Naive B cell (primary cell): Measurements from ENCODE around the gene DUSP12. TPM values are rescaled to one million over a fixed set of nuclear protein-coding genes. Genes with fewer than 3 reads are reported as not detected.
"Not testable (repeated sequence)": the region's sequence is repeated elsewhere in the genome, so short reads cannot be mapped to it uniquely, and the experiment has no call there.

Experiments
- ATAC-seq, 2 donors: fragments of 150-1000 bp; cut with Tn5 transposase; 2 replicates each; pipeline ENCODE4 v1.10.0; 2021; ENCODE audit warnings: low read depth in 2 of 2, mild to moderate bottlenecking in 2 of 2, moderate library complexity in 2 of 2
- DNase-seq: peaks from one replicate; pipeline ENCODE4 v3.0.0; 2022
- H3K27ac Mint-ChIP-seq, 6 donors: one replicate each; pipeline ENCODE4 v1.8.0; 2020 to 2022; ENCODE audit warnings: mild to moderate bottlenecking in 6 of 6, mixed read lengths in 6 of 6, moderate library complexity in 5 of 6, inconsistent platforms in 2 of 6
- H3K27me3 Mint-ChIP-seq, 3 donors: one replicate each; pipeline ENCODE4 v1.8.0; 2021 to 2022; ENCODE audit warnings: mixed read lengths in 3 of 3, mild to moderate bottlenecking in 1 of 3
- H3K36me3 Mint-ChIP-seq, 2 donors: one replicate each; pipeline ENCODE4 v1.8.0; 2020 to 2022; ENCODE audit warnings: mixed read lengths in 2 of 2, inconsistent platforms in 1 of 2, mild to moderate bottlenecking in 1 of 2
- H3K4me1 Mint-ChIP-seq, 3 donors: one replicate each; pipeline ENCODE4 v1.8.0; 2020 to 2022; ENCODE audit warnings: mixed read lengths in 3 of 3, inconsistent platforms in 1 of 3, mild to moderate bottlenecking in 1 of 3, moderate library complexity in 1 of 3
- H3K4me3 Mint-ChIP-seq, 8 donors: one replicate each; pipeline ENCODE4 v1.8.0; 2020 to 2022; ENCODE audit warnings: mild to moderate bottlenecking in 8 of 8, mixed read lengths in 8 of 8, moderate library complexity in 8 of 8, inconsistent platforms in 2 of 8
- H3K9me3 Mint-ChIP-seq, 7 donors: one replicate each; pipeline ENCODE4 v1.8.0; 2020 to 2022; ENCODE audit warnings: mixed read lengths in 7 of 7, mild to moderate bottlenecking in 5 of 7, inconsistent platforms in 2 of 7, moderate library complexity in 1 of 7
- polyA plus RNA-seq, 6 donors: library from polyadenylated mRNA; unstranded; fragments of 300-500 nt; fragmentation: Illumina TruSeq; gene quantifications; one replicate each; pipeline ENCODE4 v1.2.3, GENCODE V29; 2021; ENCODE audit warnings: low read depth in 6 of 6

Gene DUSP12
- polyA plus RNA-seq, 6 donors from 2014 or later: 58.2 to 109 (median 66.5) TPM

DNA sequence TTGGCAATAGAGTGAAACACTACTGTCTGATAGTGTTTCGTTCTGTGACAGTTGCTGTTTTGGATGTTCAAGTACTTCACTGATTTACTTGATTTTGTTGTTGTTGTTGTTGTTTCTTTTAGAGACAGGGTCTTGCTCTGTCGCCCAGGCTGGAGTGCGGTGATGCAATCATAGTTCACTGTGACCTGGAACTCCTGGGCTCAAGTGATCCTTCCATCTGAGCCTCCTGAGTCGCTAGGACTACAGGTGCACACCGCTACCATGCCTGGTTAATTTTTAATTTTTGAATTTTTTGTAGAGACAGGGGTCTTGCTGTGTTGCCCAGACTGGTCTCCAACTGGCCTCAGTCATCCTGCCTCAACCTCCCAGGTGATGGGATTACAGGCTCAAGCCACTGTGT is 18.9 kb downstream of the DUSP12 start:
- Mint-ChIP-seq H3K36me3 (no peaks in the 10 kb centered on the region), H3K27me3 (no peaks in the 10 kb centered on the region), H3K4me3 (peak overlapping the region in 7 of 8 donors; percentile 54 to 99 (median 72)), H3K4me1 (peaks cover 21 to 53% (median 34%) of the 10 kb centered on the region in 3 donors), H3K9me3 (no peaks in the 10 kb centered on the region), H3K27ac (peak overlapping the region in 1 of 6 donors; percentile 49)
- ATAC-seq: no peak
- no peak for DNase-seq

- H3K27ac Mint-ChIP-seq: no peak overlapping the region
- H3K9me3 Mint-ChIP-seq: no peaks in the 10 kb centered on the region
- peak overlapping the region in 2 of 8 donors; percentile 60 to 68 for H3K4me3 Mint-ChIP-seq
- H3K36me3 Mint-ChIP-seq: no peaks in the 10 kb centered on the region
- peaks cover 18 to 48% (median 27%) of the 10 kb centered on the region in 3 donors for H3K4me1 Mint-ChIP-seq
- no peaks in the 10 kb centered on the region for H3K27me3 Mint-ChIP-seq
- no peak for DNase-seq
- ATAC-seq: no peak
These were observed 19.5 kb downstream of the DUSP12 start for GRCh38 chr1:161768986-161769672.

DNA sequence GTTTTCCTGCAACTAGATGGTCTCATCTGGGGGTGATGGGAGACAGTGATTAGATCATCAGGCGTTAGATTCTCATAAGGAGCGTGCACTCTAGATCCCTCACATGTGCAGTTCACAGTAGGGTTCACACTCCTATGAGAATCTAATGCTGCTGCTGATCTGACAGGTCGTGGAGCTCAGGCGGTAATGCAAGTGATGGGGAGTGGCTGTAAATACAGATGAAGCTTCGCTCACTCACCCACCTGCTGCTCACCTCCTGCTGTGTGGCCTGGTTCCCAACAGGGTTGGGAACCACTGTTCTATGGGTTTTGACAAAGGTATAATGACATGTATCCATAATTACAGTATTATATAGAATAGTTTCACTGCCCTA is 20.1 kb downstream of the DUSP12 start:
- not testable (repeated sequence) for H3K27me3 Mint-ChIP-seq, H3K36me3 Mint-ChIP-seq, ATAC-seq, DNase-seq, H3K9me3 Mint-ChIP-seq
- Mint-ChIP-seq H3K27ac (peak overlapping the region in 1 of 6 donors; percentile 80), H3K4me1 (peaks cover 18 to 48% (median 27%) of the 10 kb centered on the region in 3 donors), H3K4me3 (peak overlapping the region in 2 of 8 donors; percentile 54 to 68)

DNA sequence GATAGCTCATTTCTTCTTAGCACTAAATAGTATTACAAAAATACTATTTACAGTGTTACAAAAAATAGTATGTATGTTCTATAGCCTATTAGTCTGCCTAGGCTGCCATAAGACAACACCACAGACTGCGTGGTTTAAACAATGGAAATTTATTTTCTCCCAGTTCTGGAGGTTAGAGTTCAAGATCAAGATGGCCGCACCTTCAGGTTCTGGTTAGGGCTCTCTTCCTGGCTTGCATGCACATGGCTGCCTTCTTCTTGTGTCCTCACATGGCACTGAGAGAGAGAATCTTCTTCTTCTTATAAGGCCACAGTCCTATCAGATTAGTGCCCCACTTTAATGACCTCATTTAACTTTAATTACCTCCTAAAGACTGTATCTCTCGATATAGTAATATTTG is 20.7 kb downstream of the DUSP12 start:
- H3K4me1 Mint-ChIP-seq: peaks cover 18 to 43% (median 27%) of the 10 kb centered on the region in 3 donors
- H3K27ac Mint-ChIP-seq: no peak overlapping the region
- no peaks in the 10 kb centered on the region for H3K9me3 Mint-ChIP-seq
- no peaks in the 10 kb centered on the region for H3K36me3 Mint-ChIP-seq
- DNase-seq: no peak
- ATAC-seq: no peak
- peak overlapping the region in 1 of 8 donors; percentile 68 for H3K4me3 Mint-ChIP-seq
- no peaks in the 10 kb centered on the region for H3K27me3 Mint-ChIP-seq

GRCh38 chr1:161771161-161771560 is 21.6 kb downstream of the DUSP12 start:
- Mint-ChIP-seq H3K27me3 (no peaks in the 10 kb centered on the region), H3K4me1 (peaks cover 18 to 41% (median 27%) of the 10 kb centered on the region in 3 donors), H3K9me3 (no peaks in the 10 kb centered on the region), H3K27ac (no peak overlapping the region), H3K4me3 (no peak overlapping the region), H3K36me3 (no peaks in the 10 kb centered on the region)
- ATAC-seq: no peak
- DNase-seq: no peak

- no peak for DNase-seq
- Mint-ChIP-seq H3K9me3 (no peaks in the 10 kb centered on the region), H3K4me1 (peaks cover 10 to 33% (median 19%) of the 10 kb centered on the region in 3 donors), H3K4me3 (no peak overlapping the region), H3K27me3 (no peaks in the 10 kb centered on the region), H3K27ac (no peak overlapping the region), H3K36me3 (no peaks in the 10 kb centered on the region)
- ATAC-seq: peak in 1 of 2 donors; percentile 6
These were observed 22.4 kb downstream of the DUSP12 start for GRCh38 chr1:161771973-161772372.

- DNase-seq (no peak), ATAC-seq (peak; percentile 41 to 43)
- Mint-ChIP-seq H3K9me3 (no peaks in the 10 kb centered on the region), H3K27ac (no peak overlapping the region), H3K4me1 (peaks cover 9 to 29% (median 17%) of the 10 kb centered on the region in 3 donors), H3K27me3 (no peaks in the 10 kb centered on the region), H3K4me3 (no peak overlapping the region), H3K36me3 (no peaks in the 10 kb centered on the region)
These were observed 22.8 kb downstream of the DUSP12 start for GRCh38 chr1:161772397-161772796.

DNA sequence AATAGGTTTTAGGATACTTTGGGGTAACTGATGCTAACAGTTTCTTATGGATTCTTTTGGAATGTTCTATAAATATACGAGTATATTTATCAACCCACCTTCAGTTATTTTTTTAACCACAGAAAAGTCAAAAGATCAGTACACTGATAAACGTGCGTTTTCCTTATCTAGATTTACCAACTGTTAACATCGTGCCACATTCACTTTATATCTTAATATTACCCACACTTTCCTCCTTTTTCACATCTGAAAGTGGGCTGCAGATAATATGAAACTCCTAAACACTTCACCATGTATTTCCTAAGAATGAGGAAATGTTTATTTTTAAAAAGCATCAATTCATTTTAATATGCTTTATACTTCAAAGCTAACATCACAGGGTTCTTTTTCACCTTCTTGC is 24.2 kb downstream of the DUSP12 start:
- H3K4me1 Mint-ChIP-seq: peaks cover 10 to 15% (median 14%) of the 10 kb centered on the region in 3 donors
- H3K36me3 Mint-ChIP-seq: no peaks in the 10 kb centered on the region
- H3K9me3 Mint-ChIP-seq: no peaks in the 10 kb centered on the region
- DNase-seq (no peak), ATAC-seq (no peak)
- H3K4me3 Mint-ChIP-seq: peak overlapping the region in 1 of 8 donors; percentile 5
- no peak overlapping the region for H3K27ac Mint-ChIP-seq
- H3K27me3 Mint-ChIP-seq: no peaks in the 10 kb centered on the region

- Mint-ChIP-seq H3K36me3 (peaks cover 0 to 7% of the 10 kb centered on the region in 2 donors), H3K27ac (peak overlapping the region in 1 of 6 donors; percentile 28), H3K27me3 (no peaks in the 10 kb centered on the region), H3K4me3 (no peak overlapping the region), H3K9me3 (no peaks in the 10 kb centered on the region), H3K4me1 (peaks cover 6 to 11% (median 8%) of the 10 kb centered on the region in 3 donors)
- DNase-seq (no peak), ATAC-seq (no peak)
These were observed 27.7 kb downstream of the DUSP12 start for GRCh38 chr1:161777261-161777660.

DNA sequence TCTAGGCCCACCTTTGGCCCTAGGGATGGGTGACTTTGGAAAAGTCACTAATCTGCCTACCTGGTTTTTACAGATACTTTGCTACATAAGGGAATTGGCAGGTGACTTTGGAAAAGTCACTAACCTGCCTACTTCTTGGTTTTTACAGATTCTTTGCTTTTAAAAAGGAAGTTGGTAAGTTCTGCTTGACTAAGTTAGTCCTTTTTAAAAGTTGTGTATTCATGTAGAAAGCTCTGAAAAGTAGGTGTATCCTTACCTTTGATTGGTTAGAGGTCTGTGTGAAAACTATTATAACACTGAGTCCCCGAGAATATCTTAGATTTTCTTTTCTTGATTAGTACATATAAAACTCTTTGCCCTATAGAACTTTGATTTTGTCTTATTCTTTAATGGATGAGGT is 28.9 kb downstream of the DUSP12 start:
- DNase-seq (peak; percentile 14), ATAC-seq (peak; percentile 83)
- no peaks in the 10 kb centered on the region for H3K9me3 Mint-ChIP-seq
- peaks cover 6 to 11% (median 6%) of the 10 kb centered on the region in 3 donors for H3K4me1 Mint-ChIP-seq
- H3K4me3 Mint-ChIP-seq: peak overlapping the region in 6 of 8 donors; percentile 3 to 61 (median 17)
- peak overlapping the region; percentile 9 to 86 (median 28) for H3K27ac Mint-ChIP-seq
- no peaks in the 10 kb centered on the region for H3K27me3 Mint-ChIP-seq
- H3K36me3 Mint-ChIP-seq: peaks cover 7 to 15% of the 10 kb centered on the region in 2 donors

GRCh38 chr1:161779393-161779792 is 29.8 kb downstream of the DUSP12 start:
- H3K27ac Mint-ChIP-seq: peak overlapping the region in 1 of 6 donors; percentile 35
- no peak for ATAC-seq
- H3K27me3 Mint-ChIP-seq: no peaks in the 10 kb centered on the region
- no peak for DNase-seq
- H3K36me3 Mint-ChIP-seq: peaks cover 7 to 15% of the 10 kb centered on the region in 2 donors
- peaks cover 5 to 11% (median 6%) of the 10 kb centered on the region in 3 donors for H3K4me1 Mint-ChIP-seq
- no peaks in the 10 kb centered on the region for H3K9me3 Mint-ChIP-seq
- peak overlapping the region in 1 of 8 donors; percentile 54 for H3K4me3 Mint-ChIP-seq

DNA sequence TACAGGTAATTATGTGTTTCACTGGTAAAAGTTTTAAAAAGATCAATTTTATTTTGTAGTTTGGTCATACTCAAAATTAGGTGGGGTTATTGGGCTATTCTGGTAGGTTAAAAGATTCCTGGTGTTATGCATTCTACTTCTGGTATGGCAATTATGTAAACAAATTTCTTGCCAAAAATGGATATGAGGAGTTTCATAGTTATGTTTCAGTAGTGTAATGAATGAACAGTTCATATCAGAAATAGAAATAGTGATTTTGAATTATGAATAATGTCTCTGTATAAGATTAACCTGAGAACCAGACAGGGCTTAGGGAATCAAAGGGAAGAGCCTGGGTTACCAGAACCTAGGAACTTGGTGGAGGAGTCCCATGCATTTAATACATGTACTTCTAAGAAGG is 32.4 kb downstream of the DUSP12 start:
- ATAC-seq (no peak), DNase-seq (no peak)
- Mint-ChIP-seq H3K9me3 (no peaks in the 10 kb centered on the region), H3K4me3 (no peak overlapping the region), H3K4me1 (peaks cover 5 to 11% (median 11%) of the 10 kb centered on the region in 3 donors), H3K36me3 (peaks cover 22 to 25% of the 10 kb centered on the region in 2 donors), H3K27ac (peak overlapping the region in 1 of 6 donors; percentile 15), H3K27me3 (no peaks in the 10 kb centered on the region)

DNA sequence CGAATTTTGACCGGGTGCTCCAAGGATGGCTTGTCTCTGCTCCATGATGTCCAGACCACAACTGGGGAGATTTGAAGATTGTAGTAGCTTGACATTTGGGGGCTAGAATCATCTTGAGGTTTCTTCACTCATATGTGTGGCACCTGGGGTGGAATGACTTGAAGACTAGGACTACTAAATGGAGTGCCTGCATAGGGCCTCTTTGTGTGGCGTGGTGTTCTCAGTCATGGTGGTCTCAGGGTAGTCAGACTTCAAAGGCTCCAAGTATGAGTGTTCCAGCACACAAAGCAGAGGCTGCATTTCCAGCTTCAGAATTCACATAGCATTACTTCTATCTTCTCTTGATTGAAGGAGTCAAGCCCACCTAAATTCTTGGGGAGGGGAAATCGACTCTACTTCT is 33.3 kb downstream of the DUSP12 start:
- Mint-ChIP-seq H3K36me3 (peaks cover 26 to 31% of the 10 kb centered on the region in 2 donors), H3K27me3 (no peaks in the 10 kb centered on the region), H3K4me3 (no peak overlapping the region), H3K27ac (no peak overlapping the region), H3K4me1 (peaks cover 5 to 12% (median 7%) of the 10 kb centered on the region in 3 donors), H3K9me3 (no peaks in the 10 kb centered on the region)
- DNase-seq: no peak
- no peak for ATAC-seq

- ATAC-seq: no peak
- Mint-ChIP-seq H3K36me3 (peaks cover 26 to 31% of the 10 kb centered on the region in 2 donors), H3K27me3 (no peaks in the 10 kb centered on the region), H3K4me3 (no peak overlapping the region), H3K27ac (peak overlapping the region in 2 of 6 donors; percentile 22 to 85), H3K9me3 (no peaks in the 10 kb centered on the region), H3K4me1 (peaks cover 0 to 10% (median 5%) of the 10 kb centered on the region in 3 donors)
- DNase-seq: no peak
These were observed 35.4 kb downstream of the DUSP12 start for GRCh38 chr1:161784968-161785367.
